Right cardiac atrium (tissue), 5 donors: ENCODE results near the gene NTPCR. TPM values are rescaled to one million over a fixed set of nuclear protein-coding genes. Genes with fewer than 3 reads are reported as not detected.
"Not testable (repeated sequence)": the region's sequence is repeated elsewhere in the genome, so short reads cannot be mapped to it uniquely, and the experiment has no call there.

ENCODE experiments used
- ATAC-seq, 2 donors: fragments of 200-7000 bp; cut with Tn5 transposase; one replicate each; pipeline versions ENCODE4 v1.8.0 to v1.9.1; 2020; ENCODE audit warnings: moderate library complexity in 2 of 2, mild to moderate bottlenecking in 1 of 2
- DNase-seq, 3 donors: peaks; one replicate each; pipeline ENCODE4 v3.0.0-alpha.2; 2020
- H3K27ac ChIP-seq: one replicate; pipeline ENCODE4 v1.5.1; 2013; ENCODE audit warnings: mild to moderate bottlenecking, low read length, control low read depth, moderate library complexity
- H3K27me3 ChIP-seq: one replicate; pipeline ENCODE4 v1.6.1; 2013; ENCODE audit not compliant: control insufficient read depth, insufficient read depth
- H3K4me1 ChIP-seq: one replicate; pipeline ENCODE4 v1.6.1; 2013; ENCODE audit warnings: low read length; ENCODE audit not compliant: control insufficient read depth, insufficient read depth
- H3K4me3 ChIP-seq: one replicate; pipeline ENCODE4 v1.5.1; 2013; ENCODE audit warnings: low read length, control low read depth
- H3K9me3 ChIP-seq: one replicate; pipeline ENCODE4 v1.6.1; 2013; ENCODE audit warnings: low read length; ENCODE audit not compliant: control insufficient read depth
- WGBS: extraction: QIAGEN DNeasy Blood & Tissue Kit; methylation state at CpG from one replicate; pipeline ENCODE4 v1.1.7; 2013; 5-methylcytosine and 5-hydroxymethylcytosine counted together
- intact Hi-C, 4 donors: fragments of 100-400 bp; cut with DNase I; formaldehyde crosslinking; loops; one replicate each; pipeline versions ENCODE4 v1.11.0 to v1.14.0; 2022 to 2023
- polyA plus RNA-seq: library from polyadenylated mRNA; stranded (reverse); fragments of 200-250 nt; gene quantifications from one replicate; pipeline ENCODE4 v1.2.3, GENCODE V29; 2013
- total RNA-seq, 4 donors: library from RNA; stranded (reverse); fragmentation: NEBNext Ultra II Directional; extraction: Animal tissue kit (Norgen Biotek cat#: 25700); gene quantifications; one replicate each; pipeline ENCODE4 v1.2.1, GENCODE V29; 2021
- donor health status: healthy with polysubstance abuse.
- donor health status: DM: no; HTN: yes; CAD: no.
- donor health status: DM: no; HTN: no; CAD: no.
- donor health status: DM: no; HTN: yes; CAD: no; lungs with severe emphysema.
- donor health status: DM: yes; HTN: yes; CAD: no.

NTPCR gene
- total and polyA plus RNA-seq, 5 donors, result 55.7 to 114 (median 57.6) TPM

GRCh38 chr1:232998646-232999045 lies 48.2 kb downstream of the NTPCR start:
- no peak for DNase-seq
- intact Hi-C loops, result no loop called here
- WGBS, result 77% methylated on average over 3 of the region's 3 CpGs

GRCh38 chr1:232999956-233000625 lies 49.7 kb downstream of the NTPCR start:
- ATAC-seq (peak; percentile 44 to 77), DNase-seq (peak in 2 of 3 donors; percentile 77 to 83)
- H3K4me3 ChIP-seq, result no peak overlapping the region
- H3K9me3 ChIP-seq, result no peaks in the 10 kb centered on the region
- WGBS, result 94% methylated on average over 16 of the region's 16 CpGs
- no peaks in the 10 kb centered on the region for H3K4me1 ChIP-seq
- H3K27me3 ChIP-seq, result no peaks in the 10 kb centered on the region
- H3K27ac ChIP-seq, result no peak overlapping the region
- intact Hi-C loops, result no loop called here

More at GRCh38 chr1:232998646-232999045, 48.2 kb downstream of the NTPCR start:
- Histone ChIP-seq H3K9me3 (no peaks in the 10 kb centered on the region), H3K27ac (no peak overlapping the region), H3K4me3 (no peak overlapping the region), H3K4me1 (no peaks in the 10 kb centered on the region), H3K27me3 (no peaks in the 10 kb centered on the region)
- no peak for ATAC-seq

- DNase-seq, H3K27me3 ChIP-seq, ATAC-seq, H3K9me3 ChIP-seq, intact Hi-C loops, H3K27ac ChIP-seq, H3K4me1 ChIP-seq, H3K4me3 ChIP-seq: not testable (repeated sequence)
- 97% methylated on average over 5 of the region's 5 CpGs for WGBS
Observed at GRCh38 chr1:233003638-233004037, 53.2 kb downstream of the NTPCR start.

- 85% methylated on average over 9 of the region's 9 CpGs for WGBS
- H3K4me3 ChIP-seq, result no peak overlapping the region
- intact Hi-C loops, result no loop called here
- no peak for DNase-seq
- H3K4me1 ChIP-seq, result no peaks in the 10 kb centered on the region
- no peaks in the 10 kb centered on the region for H3K9me3 ChIP-seq
- H3K27me3 ChIP-seq, result no peaks in the 10 kb centered on the region
- no peak for ATAC-seq
- no peak overlapping the region for H3K27ac ChIP-seq
Observed at GRCh38 chr1:233004451-233004850, 54.0 kb downstream of the NTPCR start.

GRCh38 chr1:233005156-233005555 lies 54.7 kb downstream of the NTPCR start:
- Histone ChIP-seq H3K27ac (no peak overlapping the region), H3K9me3 (no peaks in the 10 kb centered on the region), H3K4me3 (no peak overlapping the region), H3K27me3 (no peaks in the 10 kb centered on the region), H3K4me1 (no peaks in the 10 kb centered on the region)
- ATAC-seq (no peak), DNase-seq (no peak)
- WGBS, result 99% methylated on average over 5 of the region's 5 CpGs
- intact Hi-C loops, result no loop called here

- WGBS, result 75% methylated on average over 8 of the region's 8 CpGs
- Histone ChIP-seq H3K4me3 (no peak overlapping the region), H3K9me3 (no peaks in the 10 kb centered on the region), H3K27me3 (no peaks in the 10 kb centered on the region), H3K27ac (no peak overlapping the region), H3K4me1 (no peaks in the 10 kb centered on the region)
- no peak for DNase-seq
- intact Hi-C loops, result no loop called here
- ATAC-seq, result no peak
Observed at GRCh38 chr1:233005703-233006102, 55.3 kb downstream of the NTPCR start.

- Histone ChIP-seq H3K9me3 (no peaks in the 10 kb centered on the region), H3K27me3 (no peaks in the 10 kb centered on the region), H3K4me3 (no peak overlapping the region), H3K27ac (no peak overlapping the region), H3K4me1 (no peaks in the 10 kb centered on the region)
- intact Hi-C loops, result no loop called here
- no peak for DNase-seq
- WGBS, result 81% methylated on average over 6 of the region's 6 CpGs
- ATAC-seq, result no peak
Observed at GRCh38 chr1:233006108-233006507, 55.7 kb downstream of the NTPCR start.

- Histone ChIP-seq H3K4me1 (no peaks in the 10 kb centered on the region), H3K9me3 (no peaks in the 10 kb centered on the region), H3K4me3 (no peak overlapping the region), H3K27ac (no peak overlapping the region), H3K27me3 (no peaks in the 10 kb centered on the region)
- no peak for DNase-seq
- no peak for ATAC-seq
- intact Hi-C loops, result no loop called here
- WGBS, result 94% methylated on average over 3 of the region's 3 CpGs
Observed at GRCh38 chr1:233006541-233006973, 56.1 kb downstream of the NTPCR start.

- Histone ChIP-seq H3K27me3 (no peaks in the 10 kb centered on the region), H3K27ac (no peak overlapping the region), H3K4me1 (no peaks in the 10 kb centered on the region), H3K9me3 (no peaks in the 10 kb centered on the region), H3K4me3 (no peak overlapping the region)
- WGBS, result 82% methylated on average over 3 of the region's 3 CpGs
- intact Hi-C loops, result no loop called here
- DNase-seq (no peak), ATAC-seq (no peak)
Observed at GRCh38 chr1:233010146-233010545, 59.7 kb downstream of the NTPCR start.

- no peak for DNase-seq
- H3K27ac ChIP-seq, result no peak overlapping the region
- WGBS, result 75% methylated on average over 1 of the region's 1 CpG
- H3K27me3 ChIP-seq, result no peaks in the 10 kb centered on the region
- intact Hi-C loops, result no loop called here
- H3K9me3 ChIP-seq, result no peaks in the 10 kb centered on the region
- H3K4me1 ChIP-seq, result no peaks in the 10 kb centered on the region
- no peak overlapping the region for H3K4me3 ChIP-seq
- ATAC-seq, result no peak
Observed at GRCh38 chr1:233012021-233012420, 61.6 kb downstream of the NTPCR start.

DNA sequence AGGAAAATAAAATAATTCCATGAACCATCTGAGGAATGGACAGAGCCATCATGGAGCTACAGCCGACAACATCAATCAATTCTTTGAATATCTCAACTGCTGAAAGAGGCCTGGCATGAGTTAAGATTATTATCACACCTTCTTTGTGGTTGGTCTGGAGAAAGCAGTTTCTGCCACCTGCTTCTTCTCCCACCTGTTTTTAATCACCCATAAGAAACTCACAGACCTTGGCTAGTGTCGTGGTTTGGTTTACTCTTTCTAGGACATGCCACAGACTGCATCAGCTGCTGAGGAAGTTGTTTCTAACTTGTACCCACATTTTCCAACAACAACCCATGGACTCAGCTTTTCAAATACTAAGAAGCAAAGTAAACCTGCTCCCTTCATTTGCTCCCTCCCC lies 65.6 kb downstream of the NTPCR start:
- H3K9me3 ChIP-seq, result no peaks in the 10 kb centered on the region
- DNase-seq, result no peak
- WGBS, result 92% methylated on average over 2 of the region's 2 CpGs
- no peaks in the 10 kb centered on the region for H3K4me1 ChIP-seq
- intact Hi-C loops, result no loop called here
- H3K4me3 ChIP-seq, result no peak overlapping the region
- H3K27me3 ChIP-seq, result no peaks in the 10 kb centered on the region
- H3K27ac ChIP-seq, result no peak overlapping the region
- ATAC-seq, result no peak

DNA sequence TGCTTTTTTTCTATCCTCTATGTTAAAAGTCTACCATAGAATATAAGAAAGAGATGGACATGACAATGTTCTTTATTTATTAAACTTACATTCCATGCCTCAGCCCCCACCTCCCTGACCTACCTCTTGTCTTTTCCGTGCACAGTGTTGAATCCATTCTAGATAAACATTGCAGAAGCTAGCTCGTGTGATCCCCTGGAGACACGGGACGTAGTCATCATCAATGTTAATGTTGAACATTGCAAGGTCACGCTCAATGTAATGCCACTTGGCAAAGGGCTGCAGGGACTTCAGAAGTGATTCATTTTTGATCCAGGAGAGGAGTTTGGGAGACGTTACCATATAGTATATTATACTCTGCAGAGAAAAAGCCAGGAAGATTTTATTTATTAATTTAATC lies 66.4 kb downstream of the NTPCR start:
- no peaks in the 10 kb centered on the region for H3K9me3 ChIP-seq
- no peaks in the 10 kb centered on the region for H3K4me1 ChIP-seq
- WGBS, result 80% methylated on average over 6 of the region's 6 CpGs
- no peak overlapping the region for H3K4me3 ChIP-seq
- ATAC-seq, result no peak
- no peaks in the 10 kb centered on the region for H3K27me3 ChIP-seq
- H3K27ac ChIP-seq, result no peak overlapping the region
- DNase-seq, result no peak
- intact Hi-C loops, result no loop called here
